HG02763 (cell line): ENCODE data around the gene ZDHHC7.
"Not testable (repeated sequence)": the region's sequence is repeated elsewhere in the genome, so short reads cannot be mapped to it uniquely, and the experiment has no call there.

Source experiments
- ATAC-seq: cut with Tn5 transposase; IDR thresholded peaks from one replicate; pipeline ENCODE4 v1.9.1; 2021; ENCODE audit warnings: mild to moderate bottlenecking, moderate library complexity; ENCODE audit not compliant: unreplicated experiment

ZDHHC7 gene

GRCh38 chr16:84947022-84947421 is 64.3 kb downstream of the ZDHHC7 start:
- no peak for ATAC-seq

GRCh38 chr16:84943620-84944019 is 67.7 kb downstream of the ZDHHC7 start:
- no peak for ATAC-seq

GRCh38 chr16:84942786-84943185 is 68.5 kb downstream of the ZDHHC7 start:
- no peak for ATAC-seq

- ATAC-seq = no peak
Measured at GRCh38 chr16:84941921-84942320, 69.4 kb downstream of the ZDHHC7 start.

GRCh38 chr16:84940670-84941551 is 70.4 kb downstream of the ZDHHC7 start:
- no peak for ATAC-seq

GRCh38 chr16:84938616-84939015 is 72.7 kb downstream of the ZDHHC7 start:
- not testable (repeated sequence) for ATAC-seq

- ATAC-seq = no peak
Measured at GRCh38 chr16:84937196-84938005, 73.9 kb downstream of the ZDHHC7 start.

GRCh38 chr16:84933774-84934631 is 77.3 kb downstream of the ZDHHC7 start:
- ATAC-seq = no peak

- no peak for ATAC-seq
Measured at GRCh38 chr16:84932681-84933080, 78.7 kb downstream of the ZDHHC7 start.

GRCh38 chr16:84931506-84931905 is 79.8 kb downstream of the ZDHHC7 start:
- no peak for ATAC-seq

GRCh38 chr16:84931107-84931494 is 80.2 kb downstream of the ZDHHC7 start:
- ATAC-seq = no peak

GRCh38 chr16:84930298-84931106 is 80.8 kb downstream of the ZDHHC7 start:
- no peak for ATAC-seq

- no peak for ATAC-seq
Measured at GRCh38 chr16:84929421-84930297, 81.7 kb downstream of the ZDHHC7 start.

GRCh38 chr16:84928679-84929420 is 82.5 kb downstream of the ZDHHC7 start:
- ATAC-seq = no peak

GRCh38 chr16:84927621-84928591 is 83.4 kb downstream of the ZDHHC7 start:
- no peak for ATAC-seq

- ATAC-seq = no peak
Measured at GRCh38 chr16:84926462-84926861, 84.9 kb downstream of the ZDHHC7 start.

GRCh38 chr16:84925773-84926372 is 85.5 kb downstream of the ZDHHC7 start:
- no peak for ATAC-seq
